ENCODE measurements around the gene GNPNAT1.

DNA sequence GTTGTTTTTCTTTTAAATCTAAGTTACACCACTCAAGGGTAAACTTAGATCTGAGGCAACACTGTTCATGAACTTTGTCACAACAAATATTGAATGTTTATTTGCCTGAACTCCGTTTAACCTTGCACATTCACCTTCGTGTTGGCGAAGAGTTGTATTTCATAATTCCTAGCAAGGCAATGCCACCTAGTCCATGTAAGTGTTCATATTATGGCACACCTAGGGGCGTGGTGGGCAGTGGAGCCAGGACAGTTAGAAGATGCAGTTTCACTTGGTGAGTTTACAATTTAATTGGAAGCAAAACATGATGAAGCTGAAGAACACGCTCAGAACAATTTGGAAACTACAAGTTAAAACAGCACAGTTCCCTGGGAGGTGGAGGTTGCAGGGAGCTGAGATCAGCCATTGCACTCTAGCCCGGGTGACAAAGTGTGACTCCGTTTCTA lies 30.4 kb upstream of the GNPNAT1 start:
- TF ChIP-seq RFX5 (IDR thresholded peaks at IDR 0.05) (no peak), EP300 (IDR thresholded peaks at IDR 0.05) (no peak), SMC3 (IDR thresholded peaks at IDR 0.05) (no peak), MAFK (IDR thresholded peaks at IDR 0.05; ENCODE audit: partially characterized antibody) (no peak), CHD2 (IDR thresholded peaks at IDR 0.05; ENCODE audit: low read length, partially characterized antibody) (no peak), POLR2A (IDR thresholded peaks at IDR 0.05; ENCODE audit: low read length) (no peak)
- TF ChIP-seq, protein P1, sequence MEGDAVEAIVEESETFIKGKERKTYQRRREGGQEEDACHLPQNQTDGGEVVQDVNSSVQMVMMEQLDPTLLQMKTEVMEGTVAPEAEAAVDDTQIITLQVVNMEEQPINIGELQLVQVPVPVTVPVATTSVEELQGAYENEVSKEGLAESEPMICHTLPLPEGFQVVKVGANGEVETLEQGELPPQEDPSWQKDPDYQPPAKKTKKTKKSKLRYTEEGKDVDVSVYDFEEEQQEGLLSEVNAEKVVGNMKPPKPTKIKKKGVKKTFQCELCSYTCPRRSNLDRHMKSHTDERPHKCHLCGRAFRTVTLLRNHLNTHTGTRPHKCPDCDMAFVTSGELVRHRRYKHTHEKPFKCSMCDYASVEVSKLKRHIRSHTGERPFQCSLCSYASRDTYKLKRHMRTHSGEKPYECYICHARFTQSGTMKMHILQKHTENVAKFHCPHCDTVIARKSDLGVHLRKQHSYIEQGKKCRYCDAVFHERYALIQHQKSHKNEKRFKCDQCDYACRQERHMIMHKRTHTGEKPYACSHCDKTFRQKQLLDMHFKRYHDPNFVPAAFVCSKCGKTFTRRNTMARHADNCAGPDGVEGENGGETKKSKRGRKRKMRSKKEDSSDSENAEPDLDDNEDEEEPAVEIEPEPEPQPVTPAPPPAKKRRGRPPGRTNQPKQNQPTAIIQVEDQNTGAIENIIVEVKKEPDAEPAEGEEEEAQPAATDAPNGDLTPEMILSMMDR (IDR thresholded peaks at IDR 0.05) = no peak

Measured in A549 (cell line).